ENCODE measurements around the gene TRAF1. TPM values are rescaled to one million over a fixed set of nuclear protein-coding genes. Genes with fewer than 3 reads are reported as not detected.

The TRAF1 gene
- total RNA-seq, 1 donor from 2014 or later, result 7.1 TPM

- H3K9me3 Mint-ChIP-seq (ENCODE audit: unreplicated experiment), result no peaks in the 10 kb centered on the region
- no peak for DNase-seq (ENCODE audit: extremely low spot score, unreplicated experiment)
- H3K4me3 Mint-ChIP-seq (ENCODE audit: unreplicated experiment), result no peak overlapping the region
- no peak for TF ChIP-seq CTCF (IDR thresholded peaks at IDR 0.05)
- no peaks in the 10 kb centered on the region for H3K27me3 Mint-ChIP-seq (ENCODE audit: unreplicated experiment)
- peaks cover 44% of the 10 kb centered on the region for H3K4me1 Mint-ChIP-seq (ENCODE audit: unreplicated experiment)
- no peaks in the 10 kb centered on the region for H3K36me3 Mint-ChIP-seq (ENCODE audit: unreplicated experiment)
- no peak overlapping the region for H3K27ac Mint-ChIP-seq (ENCODE audit: unreplicated experiment)
Observed at GRCh38 chr9:120947222-120947621, 20.6 kb upstream of the TRAF1 start.

- Mint-ChIP-seq H3K4me3 (ENCODE audit: unreplicated experiment) (no peak overlapping the region), H3K27ac (ENCODE audit: unreplicated experiment) (no peak overlapping the region), H3K9me3 (ENCODE audit: unreplicated experiment) (no peaks in the 10 kb centered on the region), H3K36me3 (ENCODE audit: unreplicated experiment) (no peaks in the 10 kb centered on the region), H3K27me3 (ENCODE audit: unreplicated experiment) (no peaks in the 10 kb centered on the region), H3K4me1 (ENCODE audit: unreplicated experiment) (peaks cover 44% of the 10 kb centered on the region)
- no peak for DNase-seq (ENCODE audit: extremely low spot score, unreplicated experiment)
- no peak for TF ChIP-seq CTCF (IDR thresholded peaks at IDR 0.05)
Observed at GRCh38 chr9:120946259-120946658, 19.7 kb upstream of the TRAF1 start.

- Mint-ChIP-seq H3K36me3 (ENCODE audit: unreplicated experiment) (no peaks in the 10 kb centered on the region), H3K4me1 (ENCODE audit: unreplicated experiment) (peaks cover 45% of the 10 kb centered on the region), H3K4me3 (ENCODE audit: unreplicated experiment) (no peak overlapping the region), H3K9me3 (ENCODE audit: unreplicated experiment) (no peaks in the 10 kb centered on the region), H3K27ac (ENCODE audit: unreplicated experiment) (peak overlapping the region; percentile 15), H3K27me3 (ENCODE audit: unreplicated experiment) (no peaks in the 10 kb centered on the region)
- no peak for DNase-seq (ENCODE audit: extremely low spot score, unreplicated experiment)
- TF ChIP-seq CTCF (IDR thresholded peaks at IDR 0.05), result no peak
Observed at GRCh38 chr9:120944948-120945347, 18.4 kb upstream of the TRAF1 start.

GRCh38 chr9:120944434-120944843, 17.8 kb upstream of the TRAF1 start:
- Mint-ChIP-seq H3K4me3 (ENCODE audit: unreplicated experiment) (no peak overlapping the region), H3K9me3 (ENCODE audit: unreplicated experiment) (no peaks in the 10 kb centered on the region), H3K4me1 (ENCODE audit: unreplicated experiment) (peaks cover 50% of the 10 kb centered on the region), H3K27me3 (ENCODE audit: unreplicated experiment) (no peaks in the 10 kb centered on the region), H3K27ac (ENCODE audit: unreplicated experiment) (peak overlapping the region; percentile 15), H3K36me3 (ENCODE audit: unreplicated experiment) (no peaks in the 10 kb centered on the region)
- DNase-seq (ENCODE audit: extremely low spot score, unreplicated experiment), result no peak
- TF ChIP-seq CTCF (IDR thresholded peaks at IDR 0.05), result no peak

GRCh38 chr9:120942186-120943001, 15.8 kb upstream of the TRAF1 start:
- H3K27me3 Mint-ChIP-seq (ENCODE audit: unreplicated experiment), result no peaks in the 10 kb centered on the region
- DNase-seq (ENCODE audit: extremely low spot score, unreplicated experiment), result no peak
- H3K36me3 Mint-ChIP-seq (ENCODE audit: unreplicated experiment), result no peaks in the 10 kb centered on the region
- no peak for TF ChIP-seq CTCF (IDR thresholded peaks at IDR 0.05)
- no peaks in the 10 kb centered on the region for H3K9me3 Mint-ChIP-seq (ENCODE audit: unreplicated experiment)
- H3K4me1 Mint-ChIP-seq (ENCODE audit: unreplicated experiment), result peaks cover 66% of the 10 kb centered on the region
- peak overlapping the region; percentile 81 for H3K27ac Mint-ChIP-seq (ENCODE audit: unreplicated experiment)
- no peak overlapping the region for H3K4me3 Mint-ChIP-seq (ENCODE audit: unreplicated experiment)

Measured in osteocyte (in vitro differentiated cells).